ENCODE data around the gene BEND5. TPM values are rescaled to one million over a fixed set of nuclear protein-coding genes. Genes with fewer than 3 reads are reported as not detected.

Gene BEND5
- total and polyA plus RNA-seq, 2 of the 8 experiments (the other 6 are each of a cell fraction or from before 2014, with no cell fraction given): 3.8 to 7.5 TPM

DNA sequence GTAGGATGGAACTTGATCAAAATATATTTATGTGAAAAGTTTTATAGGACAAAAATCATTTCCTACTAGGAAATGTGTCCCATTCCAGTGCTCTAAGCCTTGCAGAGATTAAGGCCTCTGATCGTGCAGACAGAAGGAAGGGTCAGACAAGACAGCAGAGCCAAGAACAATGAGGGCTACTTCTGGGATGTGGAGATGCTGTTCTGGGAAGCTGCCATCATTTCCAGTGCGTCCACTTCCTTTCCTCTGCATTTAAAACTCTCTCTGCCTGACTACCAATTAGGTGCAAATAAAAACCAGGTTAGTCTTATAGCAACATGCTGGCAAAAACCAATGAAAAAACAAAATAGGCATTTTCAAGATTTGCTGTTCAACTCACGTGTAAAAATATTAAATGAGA is 36.1 kb downstream of the BEND5 start:
- Histone ChIP-seq H3K27me3 (replicated peaks in 1 of 4; ENCODE audit: control insufficient read depth in 3 of 4, extremely low read depth in 1 of 4, insufficient read depth in 3 of 4, low read length in 3 of 4) (no peaks in the 10 kb centered on the region), H3K14ac (ENCODE audit: insufficient read length) (no peak overlapping the region), H3K36me3 (ENCODE audit: control insufficient read depth in 2 of 4, insufficient read depth in 4 of 4, low read length in 3 of 4) (peaks cover 0 to 3% (median 0%) of the 10 kb centered on the region in 4 experiments; a peak in 3 of 8 replicates), H4K20me1 (replicated peaks in 1 of 2; ENCODE audit: control insufficient read depth in 1 of 2, insufficient read depth in 2 of 2, low read length in 2 of 2) (no peaks in the 10 kb centered on the region), H2BK15ac (ENCODE audit: low read length) (no peak overlapping the region), H2AK5ac (ENCODE audit: low read depth, low read length) (no peak overlapping the region), H2BK12ac (ENCODE audit: low read depth, low read length) (no peak overlapping the region), H4K5ac (ENCODE audit: insufficient read length, low read depth, low read length) (no peak overlapping the region), H3K18ac (ENCODE audit: extremely low read depth, low read length) (no peak overlapping the region), H3K23ac (ENCODE audit: insufficient read length) (no peak overlapping the region), H3K23me2 (ENCODE audit: low read depth, low read length) (no peaks in the 10 kb centered on the region; the same call in 1 of the 2 replicates), H2BK20ac (ENCODE audit: low read length) (no peak overlapping the region), H2BK120ac (replicated peaks; ENCODE audit: low read depth, low read length) (no peak overlapping the region), H4K8ac (ENCODE audit: extremely low read depth, insufficient read depth, low read length) (no peak overlapping the region), H2AFZ (ENCODE audit: low read length) (no peak overlapping the region), H4K91ac (replicated peaks; ENCODE audit: insufficient read length, low read length) (no peak overlapping the region), H3K4me1 (replicated peaks in 1 of 4; ENCODE audit: control insufficient read depth in 3 of 4, insufficient read depth in 4 of 4, low read length in 3 of 4) (peaks cover 0 to 2% (median under 1%) of the 10 kb centered on the region in 4 experiments; a peak in 2 of 7 replicates), H3K79me2 (ENCODE audit: control insufficient read depth in 1 of 2, insufficient read depth in 2 of 2, low read length in 2 of 2) (no peaks in the 10 kb centered on the region), H3K4me2 (ENCODE audit: insufficient read depth in 1 of 2, low read depth in 2 of 2, low read length in 2 of 2) (no peak overlapping the region), H3K56ac (replicated peaks; ENCODE audit: insufficient read length, low read depth, low read length) (no peak overlapping the region), H3K27ac (ENCODE audit: low read depth, low read length) (no peak overlapping the region), H3K9me3 (ENCODE audit: insufficient read depth in 2 of 2, low read depth in 1 of 2, low read length in 1 of 2) (no peaks in the 10 kb centered on the region), H3K9ac (replicated peaks in 1 of 4; ENCODE audit: extremely low read depth in 1 of 4, low read depth in 3 of 4, low read length in 3 of 4) (no peak overlapping the region), H3K79me1 (ENCODE audit: low read depth, low read length) (no peaks in the 10 kb centered on the region; the same call in 1 of the 2 replicates), H2BK5ac (ENCODE audit: low read depth, low read length) (no peak overlapping the region), H3K4me3 (ENCODE audit: extremely low read depth in 1 of 4, insufficient read depth in 2 of 4, low read depth in 3 of 4, low read length in 4 of 4) (no peak overlapping the region), H3K4ac (replicated peaks; ENCODE audit: insufficient read length, low read depth, low read length) (no peak overlapping the region)
- ChIA-PET POLR2A (ENCODE audit: partially characterized antibody) (no interaction called here), CTCF (ENCODE audit: partially characterized antibody) (interaction anchor here (3.9 kb wide), 1 partner anchor 43 kb away, joined by 18 read pairs; no protein-coding TSS in a partner anchor)
- FAIRE-seq (no peak), DNase-seq (ENCODE audit: low read depth in 1 of 2, low spot score in 2 of 2) (no peak)
- 88% methylated on average over 3 of the region's 3 CpGs; no CpG with 5 or more reads in 1 of the 2 experiments for WGBS, 2 experiments (ENCODE audit: extremely low coverage in 1 of 2, insufficient coverage in 1 of 2, insufficient read length in 1 of 2, insufficient replicate concordance in 2 of 2, low coverage in 1 of 2, low lambda C conversion rate in 2 of 2, missing lambda C conversion rate in 1 of 2)
- TF ChIP-seq EGR1 (IDR thresholded peaks at IDR 0.05; ENCODE audit: borderline replicate concordance, low read depth, low read length) (no peak), JUND (IDR thresholded peaks at IDR 0.05; ENCODE audit: low read length) (no peak)

Data from H1 (cell line).